H9 (cell line): ENCODE data around the gene UTP15. TPM values are rescaled to one million over a fixed set of nuclear protein-coding genes. Genes with fewer than 3 reads are reported as not detected.
A peak's percentile ranks its signal among the peaks of the same experiment; 100 is the strongest.

ENCODE experiments used
- DNase-seq: peaks from one replicate; pipeline ENCODE4 v3.0.0-alpha.2; 2017
- H2AFZ ChIP-seq: one replicate; pipeline ENCODE4 v1.6.1; 2013; ENCODE audit warnings: mild to moderate bottlenecking, low read length, control low read depth, moderate library complexity
- H2AK5ac ChIP-seq: 2 replicates; pipeline ENCODE4 v1.6.1; 2013; ENCODE audit warnings: low read length, control low read depth, mixed read lengths; ENCODE audit not compliant: insufficient read length
- H2BK120ac ChIP-seq: one replicate; pipeline ENCODE4 v1.6.1; 2013; ENCODE audit warnings: low read depth, mild to moderate bottlenecking, low read length, control low read depth, inconsistent platforms; ENCODE audit not compliant: poor library complexity, severe bottlenecking
- H2BK12ac ChIP-seq: 2 replicates; pipeline ENCODE4 v1.6.1; 2013; ENCODE audit warnings: low read length, control low read depth, mixed read lengths, low read depth; ENCODE audit not compliant: insufficient read length
- H2BK15ac ChIP-seq: 2 replicates; pipeline ENCODE4 v1.6.1; 2013; ENCODE audit warnings: low read depth, low read length, control low read depth
- H2BK20ac ChIP-seq: one replicate; pipeline ENCODE4 v1.6.1; 2013; ENCODE audit warnings: low read depth, mild to moderate bottlenecking, low read length, control low read depth, inconsistent platforms; ENCODE audit not compliant: poor library complexity, severe bottlenecking
- H2BK5ac ChIP-seq: 2 replicates; pipeline ENCODE4 v1.6.1; 2013; ENCODE audit warnings: low read length, control low read depth, mixed read lengths; ENCODE audit not compliant: insufficient read length
- H3K14ac ChIP-seq: 2 replicates; pipeline ENCODE4 v1.6.1; 2013; ENCODE audit warnings: low read length, control low read depth; ENCODE audit not compliant: insufficient read depth
- H3K18ac ChIP-seq: 2 replicates; pipeline ENCODE4 v1.6.1; 2013; ENCODE audit warnings: low read depth, mild to moderate bottlenecking, mixed read lengths, low read length, control low read depth; ENCODE audit not compliant: insufficient read length
- H3K23ac ChIP-seq: 2 replicates; pipeline ENCODE4 v1.6.1; 2013; ENCODE audit warnings: low read length, control low read depth, mixed read lengths, low read depth; ENCODE audit not compliant: insufficient read length
- H3K23me2 ChIP-seq: 2 replicates; pipeline ENCODE4 v1.6.1; 2013; ENCODE audit warnings: low read depth, mild to moderate bottlenecking, mixed read lengths, low read length, control low read depth; ENCODE audit not compliant: insufficient read length, poor library complexity, severe bottlenecking
- H3K27ac ChIP-seq: 2 replicates; pipeline ENCODE4 v1.5.1; 2013; ENCODE audit warnings: low read length, control low read depth, mixed read lengths, low read depth; ENCODE audit not compliant: insufficient read length
- H3K27me3 ChIP-seq: 2 replicates; pipeline ENCODE4 v1.6.1; 2013; ENCODE audit warnings: low read length, control low read depth, inconsistent platforms; ENCODE audit not compliant: insufficient read depth
- H3K4ac ChIP-seq: 2 replicates; pipeline ENCODE4 v1.6.1; 2013; ENCODE audit warnings: low read depth, mild to moderate bottlenecking, control low read depth, inconsistent platforms, low read length, moderate library complexity
- H3K4me1 ChIP-seq: 2 replicates; pipeline ENCODE4 v1.6.1; 2013; ENCODE audit warnings: low read length, control low read depth, inconsistent platforms; ENCODE audit not compliant: insufficient read depth
- H3K4me2 ChIP-seq: 2 replicates; pipeline ENCODE4 v1.6.1; 2013; ENCODE audit warnings: low read length, control low read depth, mixed read lengths; ENCODE audit not compliant: insufficient read length, insufficient read depth
- H3K56ac ChIP-seq: 2 replicates; pipeline ENCODE4 v1.6.1; 2013; ENCODE audit warnings: low read depth, mild to moderate bottlenecking, mixed read lengths, low read length, control low read depth; ENCODE audit not compliant: insufficient read length
- H3K79me1 ChIP-seq: 2 replicates; pipeline ENCODE4 v1.6.1; 2013; ENCODE audit warnings: low read depth, mild to moderate bottlenecking, moderate library complexity, low read length, control low read depth, inconsistent platforms; ENCODE audit not compliant: insufficient read depth, poor library complexity, severe bottlenecking
- H3K79me2 ChIP-seq: 2 replicates; pipeline ENCODE4 v1.6.1; 2013; ENCODE audit warnings: low read length, control low read depth, inconsistent platforms; ENCODE audit not compliant: insufficient read depth
- H3K9ac ChIP-seq: 2 replicates; pipeline ENCODE4 v1.6.1; 2013; ENCODE audit warnings: low read length, control low read depth, mixed read lengths; ENCODE audit not compliant: insufficient read length; ENCODE audit errors: extremely low read depth
- H3K9me3 ChIP-seq: one replicate; pipeline ENCODE4 v1.6.1; 2013; ENCODE audit warnings: low read depth, low read length, inconsistent platforms; ENCODE audit not compliant: control insufficient read depth
- H3T11ph ChIP-seq: one replicate; pipeline ENCODE4 v1.6.1; 2013; ENCODE audit warnings: mild to moderate bottlenecking, low read length, control low read depth, inconsistent platforms
- H4K20me1 ChIP-seq: one replicate; pipeline ENCODE4 v1.6.1; 2013; ENCODE audit not compliant: control insufficient read depth, insufficient read length, insufficient read depth
- H4K5ac ChIP-seq: 2 replicates; pipeline ENCODE4 v1.6.1; 2013; ENCODE audit warnings: low read depth, mild to moderate bottlenecking, mixed read lengths, low read length, control low read depth; ENCODE audit not compliant: insufficient read length
- H4K8ac ChIP-seq: replicated peaks from 2 replicates; pipeline ENCODE4 v1.6.1; 2013; ENCODE audit warnings: low read length, control low read depth, mixed read lengths, low read depth; ENCODE audit not compliant: insufficient read length
- H4K91ac ChIP-seq: 2 replicates; pipeline ENCODE4 v1.6.1; 2013; ENCODE audit warnings: low read depth, mild to moderate bottlenecking, moderate library complexity, mixed read lengths, low read length, control low read depth; ENCODE audit not compliant: insufficient read length
- H3K27ac Mint-ChIP-seq, 3 experiments: 2 replicates in 2 of 3; 3 replicates in 1 of 3; pipeline ENCODE4 v1.8.0; 2020 to 2021; ENCODE audit warnings: mixed read lengths in 3 of 3, mild to moderate bottlenecking in 1 of 3, moderate library complexity in 1 of 3
- H3K27me3 Mint-ChIP-seq: 2 replicates; pipeline ENCODE4 v1.8.0; 2021; ENCODE audit warnings: low read depth, mild to moderate bottlenecking, moderate library complexity, mixed read lengths
- H3K36me3 Mint-ChIP-seq, 3 experiments: 2 replicates in 2 of 3; 3 replicates in 1 of 3; pipeline ENCODE4 v1.8.0; 2020 to 2021; ENCODE audit warnings: low read depth in 3 of 3, mixed read lengths in 3 of 3; ENCODE audit not compliant: insufficient read depth in 1 of 3
- H3K4me1 Mint-ChIP-seq, 2 experiments: 2 replicates each; pipeline ENCODE4 v1.8.0; 2020; ENCODE audit warnings: mixed read lengths in 2 of 2
- H3K4me3 Mint-ChIP-seq, 2 experiments: 2 replicates in 1 of 2; 3 replicates in 1 of 2; pipeline ENCODE4 v1.8.0; 2020 to 2021; ENCODE audit warnings: mild to moderate bottlenecking in 2 of 2, mixed read lengths in 2 of 2, moderate library complexity in 1 of 2
- H3K9me3 Mint-ChIP-seq, 2 experiments: 2 replicates in 1 of 2; 3 replicates in 1 of 2; pipeline ENCODE4 v1.8.0; 2020; ENCODE audit warnings: mild to moderate bottlenecking in 2 of 2, mixed read lengths in 2 of 2, moderate library complexity in 1 of 2
- CTCF ChIP-seq: fragments of 200-600 bp; sonication (generic); conservative IDR thresholded peaks from 3 replicates; pipeline ENCODE4 v1.8.0; 2021; ENCODE audit warnings: antibody characterized with exemption, mild to moderate bottlenecking
- WGBS: extraction: QIAGEN DNeasy Blood & Tissue Kit; methylation state at CpG from one replicate; pipeline ENCODE4 v1.1.7; 2013; ENCODE audit warnings: missing lambda C conversion rate, low lambda C conversion rate, mixed read lengths; ENCODE audit not compliant: insufficient read length; ENCODE audit errors: extremely low coverage; 5-methylcytosine and 5-hydroxymethylcytosine counted together
- total RNA-seq: library from RNA; stranded (reverse); gene quantifications from 2 replicates; pipeline ENCODE4 v1.2.1, GENCODE V29; 2021

The UTP15 gene
- total RNA-seq, 1 experiment from 2014 or later: 43.5 TPM

GRCh38 chr5:73565969-73566547 is 515 bp downstream of the UTP15 start:
- peaks cover 9 to 30% (median 29%) of the 10 kb centered on the region in 3 experiments; a peak in 5 of 7 replicates for H3K36me3 Mint-ChIP-seq
- DNase-seq: no peak
- WGBS: no CpG with 5 or more reads among the region's 8 CpGs

More at GRCh38 chr5:73565969-73566547, 515 bp downstream of the UTP15 start:
- no peaks in the 10 kb centered on the region for H3K9me3 Mint-ChIP-seq
- no peak overlapping the region for H4K91ac ChIP-seq
- H3K4me1 Mint-ChIP-seq: peaks cover 12 to 15% of the 10 kb centered on the region in 2 experiments
- no peak overlapping the region for H4K5ac ChIP-seq
- no peak overlapping the region for H2AFZ ChIP-seq
- no peaks in the 10 kb centered on the region for H3K79me1 ChIP-seq
- peak overlapping the region; percentile 94 for H3K4me2 ChIP-seq
- H2BK12ac ChIP-seq: no peak overlapping the region
- H3K4ac ChIP-seq: no peak overlapping the region
- H4K20me1 ChIP-seq: no peaks in the 10 kb centered on the region
- peak overlapping the region; percentile 69 for H3K18ac ChIP-seq
- no peak overlapping the region for H3K27ac ChIP-seq
- no peak overlapping the region for H2BK20ac ChIP-seq
- H2BK120ac ChIP-seq: no peak overlapping the region
- no peaks in the 10 kb centered on the region for H3K27me3 Mint-ChIP-seq
- no peak overlapping the region for H2BK15ac ChIP-seq
- no peaks in the 10 kb centered on the region for H3K27me3 ChIP-seq
- peak overlapping the region; percentile 98 to 100 (median 98) for H3K27ac Mint-ChIP-seq
- H2BK5ac ChIP-seq: no peak overlapping the region
- H3K9ac ChIP-seq: peak overlapping the region; percentile 88
- H3K56ac ChIP-seq: no peak overlapping the region
- H3K4me3 Mint-ChIP-seq: peak overlapping the region; percentile 95 to 98
- peak overlapping the region; percentile 36; the same call in 1 of the 2 replicates for H3K14ac ChIP-seq
- H3K79me2 ChIP-seq: peaks cover 16% of the 10 kb centered on the region
- peaks cover 4% of the 10 kb centered on the region for H3K23me2 ChIP-seq
- no peak overlapping the region for H4K8ac ChIP-seq
- H3K9me3 ChIP-seq: no peaks in the 10 kb centered on the region
- H3T11ph ChIP-seq: no peak overlapping the region
- no peak for TF ChIP-seq CTCF
- H3K4me1 ChIP-seq: no peaks in the 10 kb centered on the region
- H2AK5ac ChIP-seq: no peak overlapping the region
- H3K23ac ChIP-seq: no peak overlapping the region
